GM19238 (cell line): ENCODE measurements around the gene TMEM171.

Experiments
- DNase-seq: peaks from one replicate; pipeline ENCODE4 v3.0.0; 2011; ENCODE audit warnings: low spot score; ENCODE audit not compliant: insufficient read length

The TMEM171 gene, protein sequence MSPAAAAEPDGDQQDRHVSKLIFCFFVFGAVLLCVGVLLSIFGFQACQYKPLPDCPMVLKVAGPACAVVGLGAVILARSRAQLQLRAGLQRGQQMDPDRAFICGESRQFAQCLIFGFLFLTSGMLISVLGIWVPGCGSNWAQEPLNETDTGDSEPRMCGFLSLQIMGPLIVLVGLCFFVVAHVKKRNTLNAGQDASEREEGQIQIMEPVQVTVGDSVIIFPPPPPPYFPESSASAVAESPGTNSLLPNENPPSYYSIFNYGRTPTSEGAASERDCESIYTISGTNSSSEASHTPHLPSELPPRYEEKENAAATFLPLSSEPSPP

DNA sequence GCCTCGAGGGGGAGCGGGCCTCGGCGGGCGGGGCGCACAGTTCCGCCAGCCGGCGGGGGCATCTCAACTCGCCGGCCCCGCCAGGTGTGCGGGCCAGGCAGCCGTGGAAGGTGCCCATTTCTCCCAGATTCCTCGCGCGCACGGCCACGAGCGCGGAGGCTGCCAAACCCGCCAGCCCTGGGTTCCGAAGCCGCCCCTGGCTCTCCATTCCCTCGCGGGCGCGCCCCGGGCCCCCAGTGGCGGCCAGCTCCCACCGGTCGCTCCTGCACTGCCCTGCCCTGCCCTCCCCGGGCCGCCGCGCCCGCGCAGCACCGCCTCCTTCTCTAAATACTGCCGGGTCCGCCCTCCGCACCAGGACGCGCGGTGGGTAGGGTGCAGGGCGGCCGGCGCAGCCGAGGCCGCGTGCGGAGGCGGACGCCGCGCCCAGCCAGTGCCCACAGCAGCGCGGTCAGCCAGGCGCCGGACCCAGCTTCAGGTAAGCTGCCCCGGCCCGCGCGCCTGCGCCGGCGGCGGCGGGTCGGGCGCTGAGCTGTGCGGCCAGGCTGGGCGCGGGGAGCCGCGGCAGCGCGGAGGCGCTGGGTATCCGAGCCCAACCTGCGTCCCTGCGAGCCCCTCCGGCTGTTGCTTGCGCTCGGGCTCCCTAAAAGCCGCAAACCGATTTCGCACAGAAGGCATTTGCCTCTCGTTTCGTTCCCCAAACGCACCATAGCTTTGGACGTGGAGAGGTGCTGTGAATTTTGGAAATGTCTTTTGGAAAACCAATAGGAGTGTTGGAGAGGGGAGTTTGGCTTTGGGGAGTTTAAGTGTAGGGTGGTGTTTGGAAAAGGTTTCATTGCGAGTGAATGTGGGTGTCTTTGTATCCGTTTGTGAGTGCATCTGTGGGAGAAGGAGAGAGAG is at the start of gene TMEM171:
Gene TMEM171, plus strand, starts transcription at position 354 of the 897 bp plus-strand sequence. CDS start 2,799 bp downstream, outside the sequence.
- no peak for DNase-seq

DNA sequence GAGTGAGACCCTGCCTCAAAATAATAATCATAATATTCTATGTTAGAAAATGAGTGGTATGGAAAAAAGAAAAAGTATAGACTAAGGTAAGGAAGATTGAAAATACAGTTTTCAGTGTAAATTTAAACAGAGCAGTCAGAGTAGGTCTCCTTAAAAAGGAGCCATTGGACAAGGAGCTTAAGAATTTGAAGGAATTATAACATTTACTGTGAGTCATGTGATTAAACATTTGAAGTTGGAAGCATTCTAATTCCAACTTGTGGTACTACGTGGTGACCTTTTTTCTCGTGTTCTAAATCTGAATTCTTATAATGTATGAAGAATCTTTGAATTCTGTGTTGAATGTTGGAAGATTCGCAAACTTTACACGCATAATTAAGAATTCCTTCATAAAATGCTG is 39.3 kb upstream of the TMEM171 start:
- DNase-seq: no peak

DNA sequence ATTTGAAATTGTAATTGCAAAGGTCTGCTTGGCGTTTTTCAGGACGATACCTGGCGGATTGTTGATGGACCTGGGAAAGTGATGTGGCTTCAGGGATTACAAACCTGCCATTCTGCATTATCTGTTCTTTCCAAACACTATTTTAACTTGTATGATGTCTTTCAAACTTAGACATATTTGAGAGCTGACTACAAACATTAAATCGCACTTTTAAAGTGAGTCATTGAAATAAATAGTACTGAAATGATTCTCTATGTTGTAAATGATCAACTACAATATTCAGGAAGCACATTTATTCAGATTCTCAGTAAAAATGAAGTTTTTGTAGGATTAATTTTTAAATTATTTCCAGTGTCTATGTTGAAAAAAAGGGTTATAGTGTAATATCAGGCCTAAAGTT is 32.3 kb upstream of the TMEM171 start:
- no peak for DNase-seq

DNA sequence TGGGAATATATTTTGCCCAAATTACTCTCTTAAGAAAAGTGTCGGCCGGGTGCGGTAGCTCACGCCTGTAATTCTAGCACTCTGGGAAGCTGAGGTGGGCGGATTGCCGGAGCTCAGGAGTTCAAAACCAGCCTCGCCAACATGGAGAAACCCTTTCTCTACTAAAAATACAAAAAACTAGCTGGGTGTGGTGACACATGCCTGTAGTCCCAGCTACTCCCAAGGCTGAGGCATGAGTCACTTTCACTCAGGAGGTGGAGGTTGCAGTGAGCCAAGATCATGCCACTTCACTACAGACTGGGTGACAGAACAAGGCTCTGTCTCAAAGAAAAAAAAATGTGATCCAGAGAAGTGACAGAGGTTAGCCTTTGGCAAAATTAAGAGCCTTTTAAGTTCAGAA is 26.4 kb upstream of the TMEM171 start:
- no peak for DNase-seq

DNA sequence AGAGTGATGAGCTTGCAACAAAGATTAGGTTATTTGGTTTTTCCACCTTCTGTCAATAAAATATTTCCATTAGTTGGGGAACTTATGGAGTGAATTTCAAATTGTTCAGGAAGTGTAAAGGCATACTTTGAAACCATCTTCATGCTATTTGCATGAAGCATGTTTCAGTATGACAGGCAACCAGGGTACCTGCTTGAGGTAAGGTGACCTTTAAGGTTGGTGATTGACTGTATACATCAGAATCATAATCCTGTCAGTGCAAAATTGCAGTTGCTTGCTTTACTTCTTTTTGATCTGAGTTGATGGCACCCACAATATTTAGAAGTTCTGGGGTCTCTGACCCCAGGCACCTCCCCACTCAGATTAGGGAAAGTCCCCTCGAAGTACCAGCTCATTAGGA is 26.0 kb upstream of the TMEM171 start:
- no peak for DNase-seq

DNA sequence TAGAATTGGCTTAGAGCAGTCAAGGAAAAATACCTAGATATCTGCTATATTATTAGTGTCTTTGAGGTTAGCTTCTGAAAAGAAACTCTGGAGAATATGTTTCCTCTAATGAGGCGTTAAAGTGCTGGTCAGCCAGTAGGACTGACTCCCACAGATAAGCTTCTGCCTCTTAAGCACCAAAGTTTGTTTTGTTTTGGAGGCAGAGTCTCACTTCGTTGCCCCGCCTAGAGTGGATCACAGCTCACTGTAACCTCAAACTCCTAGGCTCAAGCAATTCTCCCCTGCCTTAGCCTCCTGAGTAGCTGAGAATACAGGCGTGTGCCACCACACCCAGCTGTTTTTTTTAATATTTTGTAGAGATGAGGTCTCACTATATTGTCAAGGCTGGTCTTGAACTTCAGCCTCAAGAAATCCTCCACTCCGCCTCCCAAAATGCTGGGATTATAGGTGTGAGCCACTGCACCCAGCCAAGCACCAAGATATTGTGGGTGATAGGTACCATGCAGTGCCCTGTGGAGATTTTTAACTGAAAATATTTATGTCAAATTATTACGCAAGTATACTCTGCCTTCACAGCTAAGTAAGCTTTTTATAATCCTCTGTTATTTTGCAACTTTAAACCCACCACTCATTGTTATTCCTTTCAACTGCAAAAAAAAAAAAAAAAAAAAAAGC is 24.7 kb upstream of the TMEM171 start:
- DNase-seq: no peak

DNA sequence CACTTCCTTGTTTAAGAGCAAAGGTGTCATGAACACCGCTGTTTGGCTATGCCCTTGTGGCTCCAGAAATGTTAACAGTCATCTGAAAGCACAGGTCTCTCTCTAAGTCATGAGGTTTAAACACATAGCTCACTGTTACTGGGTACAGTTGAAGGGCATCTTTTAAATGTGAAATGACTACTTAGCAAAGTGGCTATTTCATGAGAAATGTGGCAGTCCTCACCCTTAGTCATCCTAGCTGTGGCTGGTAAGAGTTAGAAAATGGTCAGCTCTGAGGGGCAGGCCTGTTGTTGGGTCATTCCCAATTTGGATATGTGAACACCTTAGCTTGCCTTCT is 24.2 kb upstream of the TMEM171 start:
- no peak for DNase-seq

DNA sequence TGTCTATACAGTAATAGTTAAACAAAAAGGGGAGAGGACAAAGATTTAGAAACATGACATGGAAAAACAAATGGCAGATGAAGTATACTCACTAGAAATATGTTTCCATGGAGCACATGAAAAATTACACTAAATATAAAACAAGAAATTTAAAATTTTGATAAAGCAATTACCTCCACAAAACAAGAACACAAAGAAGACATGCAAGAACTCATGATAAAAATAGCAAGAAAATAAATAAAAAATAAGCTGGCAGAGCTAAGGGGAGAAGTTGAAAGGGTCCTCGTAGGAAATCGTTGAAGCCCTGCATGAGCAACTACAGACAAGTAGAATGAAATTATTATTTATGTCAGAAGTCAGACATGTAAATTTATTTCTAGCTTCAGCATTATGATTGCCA is 22.6 kb upstream of the TMEM171 start:
- no peak for DNase-seq

DNA sequence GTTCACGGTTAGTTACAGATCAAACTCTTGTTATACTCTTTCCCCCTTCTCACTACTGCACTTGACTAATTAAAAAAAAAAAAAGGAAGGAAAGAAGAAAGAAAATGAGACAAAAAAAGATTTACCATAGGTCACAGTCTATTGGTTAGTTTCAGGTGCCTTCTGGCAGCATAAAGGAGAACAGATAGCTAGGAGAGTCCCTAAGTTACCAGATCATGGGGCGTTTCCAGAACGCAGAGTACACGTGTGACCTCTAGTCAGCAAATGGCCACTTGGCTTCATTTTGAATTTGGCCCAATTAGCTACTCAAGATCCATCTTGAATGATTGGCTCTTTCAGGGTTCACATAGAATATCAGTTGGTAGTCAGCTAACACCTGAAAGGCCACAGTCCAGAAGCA is 20.3 kb upstream of the TMEM171 start:
- DNase-seq: no peak

DNA sequence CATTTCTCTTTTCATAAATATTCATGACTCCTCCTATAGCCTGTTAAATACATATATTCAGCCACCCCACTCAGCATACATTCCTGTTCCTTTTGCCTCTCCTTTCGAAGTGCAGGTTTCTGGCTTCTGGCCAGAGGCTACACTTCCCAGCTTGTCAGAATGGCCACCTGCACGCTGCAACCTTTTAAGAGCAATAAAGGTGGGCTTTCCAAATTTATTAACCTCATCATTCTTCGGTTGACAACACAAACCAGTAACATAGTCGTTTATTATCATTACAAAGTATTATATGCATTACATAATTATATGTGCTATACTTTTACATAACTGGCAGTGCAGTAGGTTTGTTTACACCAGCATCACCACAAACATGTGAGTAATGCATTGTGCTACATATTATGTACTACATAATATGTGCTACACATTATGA is 16.5 kb upstream of the TMEM171 start:
- DNase-seq: no peak

DNA sequence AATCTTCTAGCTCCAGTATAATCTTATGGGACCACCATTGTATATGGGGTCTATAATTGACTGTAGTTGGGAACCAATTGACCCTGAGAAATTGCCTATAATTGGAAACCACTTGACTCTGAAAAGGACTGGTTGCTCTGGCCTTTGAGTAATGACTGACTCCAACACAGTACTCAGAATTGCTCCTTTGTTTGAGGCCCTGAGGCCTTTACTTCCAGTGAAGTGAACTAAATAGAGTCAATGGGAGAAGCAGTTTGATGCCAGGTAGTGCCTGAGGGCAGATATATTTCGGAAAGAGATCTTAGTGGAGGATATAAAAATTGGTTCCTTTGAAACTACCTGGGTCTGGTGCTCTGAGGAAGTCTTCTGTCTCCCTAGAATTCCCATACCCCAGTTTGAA is 16.0 kb upstream of the TMEM171 start:
- no peak for DNase-seq

DNA sequence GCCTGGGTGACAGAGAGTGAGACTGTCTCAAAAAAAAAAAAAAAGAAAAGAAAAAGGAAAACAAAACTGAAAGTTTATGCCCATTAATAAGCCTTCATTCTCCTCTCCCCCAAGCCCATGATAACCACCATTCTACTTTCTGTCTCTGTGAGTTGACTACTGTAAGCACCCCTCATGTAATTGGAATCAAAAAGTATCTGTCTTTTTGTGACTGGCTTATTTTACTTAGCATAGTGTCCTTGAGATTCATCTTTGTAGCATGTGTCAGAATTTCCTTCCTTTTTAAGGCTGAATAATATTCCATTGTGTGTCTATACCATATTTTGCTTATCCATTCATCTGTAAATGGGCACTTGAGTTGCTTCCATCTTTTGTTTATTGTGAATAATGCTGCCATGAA is 14.0 kb upstream of the TMEM171 start:
- DNase-seq: no peak

DNA sequence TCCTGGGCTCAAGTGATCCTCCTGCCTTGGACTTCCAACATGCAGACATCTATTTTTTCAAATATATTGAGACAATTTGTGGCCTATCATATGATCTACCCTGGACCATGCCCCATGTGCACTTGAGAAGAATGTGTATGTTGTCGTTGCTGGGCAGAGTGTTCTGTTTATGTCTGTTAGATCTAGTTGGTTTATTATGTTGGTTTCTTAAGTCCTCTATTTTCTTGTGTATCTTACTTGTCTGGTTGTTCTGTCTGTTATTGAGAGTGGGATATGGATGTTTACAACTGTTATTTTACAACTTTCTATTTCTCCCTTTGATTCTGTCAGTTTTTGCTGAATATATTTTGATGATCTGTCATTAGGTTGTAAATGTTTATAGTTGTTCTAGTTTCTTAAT is 10.2 kb upstream of the TMEM171 start:
- DNase-seq: no peak

DNA sequence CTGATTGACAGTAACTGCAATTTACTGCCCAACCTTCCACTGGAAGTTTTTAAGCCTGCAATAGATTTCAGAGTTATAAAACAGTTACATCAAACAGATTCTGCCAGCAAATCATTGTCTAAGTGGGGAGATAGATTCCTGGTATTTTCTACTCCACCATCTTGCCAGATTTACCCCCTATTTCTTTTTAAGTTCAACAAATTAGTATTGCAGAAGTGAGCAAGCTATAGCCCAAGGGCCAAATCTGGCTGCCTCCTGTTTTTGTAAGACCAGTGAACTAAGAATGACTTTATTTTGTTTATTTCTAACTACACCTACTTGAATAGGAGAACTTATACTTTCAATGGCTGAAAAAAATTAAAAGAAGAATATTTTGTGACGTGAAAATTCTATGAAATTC is 8.8 kb upstream of the TMEM171 start:
- DNase-seq: no peak

DNA sequence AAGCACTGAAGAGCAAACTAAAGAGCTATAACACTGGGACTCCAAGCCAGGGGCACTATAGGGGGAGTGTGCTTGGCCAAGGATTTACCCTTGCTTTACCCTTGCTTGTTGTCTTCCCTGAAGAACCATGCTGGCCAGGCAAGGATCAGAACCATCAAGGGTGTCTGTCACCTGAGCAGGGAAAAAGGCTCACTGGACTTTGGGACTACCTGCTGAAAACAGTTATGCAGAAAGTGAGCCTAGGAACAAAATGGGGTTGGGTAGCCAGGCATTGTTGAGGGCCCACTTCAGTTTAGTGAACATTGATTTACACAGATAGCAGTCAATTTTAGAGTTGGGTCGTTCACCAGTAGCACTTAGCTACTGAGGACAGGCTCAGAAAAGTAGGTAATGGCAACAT is 8.0 kb upstream of the TMEM171 start:
- no peak for DNase-seq

DNA sequence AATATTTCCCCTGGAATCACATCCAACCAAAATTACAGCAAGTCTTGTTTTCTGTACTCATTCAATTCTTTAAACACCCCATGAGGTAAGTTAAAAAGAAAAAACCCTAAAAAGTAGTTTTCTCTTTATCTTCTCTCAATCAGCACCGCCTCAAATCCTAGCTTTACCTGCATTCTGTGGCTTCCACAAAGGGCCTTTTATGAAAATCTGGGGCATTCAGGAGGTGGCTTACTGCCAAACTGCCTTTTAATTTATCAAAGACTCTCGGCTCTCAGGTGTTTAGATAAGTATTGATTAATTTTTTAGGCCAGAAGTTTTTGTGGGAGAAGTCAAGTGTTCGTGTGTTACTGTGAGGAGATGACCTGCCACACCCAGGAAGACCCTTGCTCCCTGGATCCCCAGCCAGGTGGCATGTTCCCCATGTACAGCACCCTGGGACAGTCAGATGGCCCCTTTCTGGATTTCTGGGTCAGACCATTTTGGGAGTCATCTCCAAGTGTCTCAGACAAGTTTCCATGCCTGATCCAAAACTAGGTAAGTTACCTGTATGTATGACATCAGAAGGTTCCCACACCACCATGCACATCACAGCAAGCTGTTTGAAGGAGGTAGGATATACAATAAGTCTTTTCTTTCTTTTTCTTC is 6.2 kb upstream of the TMEM171 start:
- no peak for DNase-seq

DNA sequence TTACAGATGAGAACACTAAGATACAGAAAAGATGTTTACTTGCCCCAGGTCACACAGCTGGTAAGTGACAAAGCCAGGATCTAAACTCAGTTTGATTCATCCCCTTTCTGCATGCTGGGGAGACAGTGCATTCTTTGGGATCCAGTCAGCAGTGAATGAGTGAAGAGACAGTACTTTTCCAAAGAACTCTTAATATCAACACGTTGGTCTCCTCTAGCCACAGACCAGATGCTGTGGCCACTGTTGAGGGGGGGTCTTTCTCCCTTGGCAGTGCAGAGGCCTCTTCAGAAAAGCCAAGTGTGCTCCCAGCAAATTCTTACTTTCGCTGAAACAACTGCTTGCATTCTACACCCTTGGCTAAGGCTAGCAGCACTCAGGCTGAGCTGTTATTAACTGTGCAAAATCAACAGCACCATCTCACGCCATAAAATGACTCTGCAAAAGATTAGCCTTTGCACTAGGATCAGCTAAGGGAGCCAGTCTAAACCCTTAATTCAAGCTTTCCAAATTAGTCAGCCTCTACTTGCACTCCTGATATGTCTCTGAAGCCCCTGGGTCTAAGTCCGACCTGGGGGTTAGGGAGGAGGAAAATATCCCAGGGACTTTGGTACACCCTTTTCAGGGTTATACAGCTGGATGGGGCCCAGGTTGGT is 4.8 kb upstream of the TMEM171 start:
- DNase-seq: no peak

DNA sequence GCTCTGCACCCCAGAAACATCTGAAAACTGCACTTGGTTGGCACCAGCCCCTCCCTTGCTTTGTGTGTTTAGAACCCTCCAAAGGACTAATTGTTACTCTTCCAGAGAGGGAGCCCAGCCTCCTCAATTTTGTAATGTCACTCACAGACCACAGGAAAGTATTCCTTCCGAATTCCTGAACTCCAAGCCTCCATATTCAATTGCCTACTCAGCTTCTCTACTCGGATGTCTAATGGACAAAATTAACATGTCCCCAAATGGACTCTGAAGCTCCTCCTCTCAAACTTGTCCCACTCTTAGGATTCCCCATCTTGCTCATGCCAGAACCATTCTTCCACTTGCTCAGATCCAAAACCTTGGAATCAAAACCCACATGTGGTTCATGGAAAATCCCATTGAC is 3.9 kb upstream of the TMEM171 start:
- no peak for DNase-seq

DNA sequence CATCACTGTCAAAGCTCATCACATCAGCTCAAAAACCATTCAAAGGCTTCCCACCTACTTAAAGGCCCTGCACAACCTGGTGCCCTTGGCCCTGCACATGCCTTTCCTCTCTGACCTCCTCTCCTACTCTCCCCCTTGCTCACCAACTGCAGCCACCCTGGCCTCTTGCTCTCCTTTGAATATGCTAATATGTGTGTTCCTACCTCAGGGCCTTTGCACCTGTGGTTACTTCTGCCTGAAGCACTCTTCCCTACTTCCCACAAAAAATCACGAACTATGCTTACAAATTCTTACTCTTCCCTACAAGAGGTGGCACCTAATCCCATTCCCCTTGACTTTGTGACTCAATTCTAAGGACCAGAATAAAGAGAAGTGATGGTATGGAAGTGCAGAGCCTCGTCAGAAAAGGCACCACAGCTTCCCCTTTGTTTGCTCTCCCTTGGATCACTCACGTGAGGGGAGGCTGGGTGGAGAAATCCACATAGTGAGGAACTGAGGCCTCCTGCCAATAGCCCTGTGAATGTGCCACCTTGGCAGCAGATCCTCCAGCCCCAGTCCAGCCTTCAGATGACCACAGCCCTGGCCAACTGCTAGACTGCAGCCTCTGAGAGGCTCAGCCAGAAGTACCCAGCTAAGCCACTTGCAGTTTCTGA is 3.2 kb upstream of the TMEM171 start:
- no peak for DNase-seq

DNA sequence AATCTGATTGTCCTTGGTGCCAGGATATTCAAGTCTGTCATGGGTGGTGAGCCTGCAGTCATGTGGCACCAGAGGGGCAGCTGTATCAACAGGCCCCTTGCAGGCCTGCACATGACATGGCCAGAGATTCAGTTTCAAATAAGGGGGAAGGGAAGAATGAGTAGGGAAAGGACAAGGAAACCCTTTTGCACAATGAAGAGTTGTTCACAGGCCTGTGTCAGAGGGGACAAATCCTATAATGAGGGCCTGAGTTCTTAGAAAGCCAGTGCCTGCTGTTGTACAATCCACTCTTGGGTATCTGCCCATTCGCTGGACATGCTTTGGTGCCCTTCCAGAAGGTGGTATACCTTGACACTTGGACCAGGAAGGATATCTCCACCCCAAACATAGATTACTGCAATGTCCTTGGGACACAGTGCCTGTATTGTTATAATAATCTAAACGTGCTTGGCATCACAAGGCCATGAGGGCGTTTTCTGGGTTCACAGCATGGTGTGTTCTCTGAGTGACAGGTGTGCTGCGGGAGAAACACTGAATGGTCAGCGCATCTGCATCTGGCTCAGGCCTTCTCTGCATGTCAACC is 1.9 kb upstream of the TMEM171 start:
- no peak for DNase-seq
